Uterus (tissue), 4 donors: ENCODE data around the gene SLC17A5. TPM values are rescaled to one million over a fixed set of nuclear protein-coding genes. Genes with fewer than 3 reads are reported as not detected.
"Not testable (repeated sequence)": the region's sequence is repeated elsewhere in the genome, so short reads cannot be mapped to it uniquely, and the experiment has no call there.

Experiments used
- DNase-seq, 2 donors: peaks; one replicate each; pipeline ENCODE4 v3.0.0-alpha.2; 2019 to 2020
- H3K27ac ChIP-seq, 2 donors: fragments of 200-600 bp; sonication (generic); 1 replicate in 1 of 2; 2 replicates in 1 of 2; pipeline ENCODE4 v1.5.1; 2016 to 2018
- H3K27me3 ChIP-seq, 2 donors: fragments of 200-600 bp; sonication (generic); one replicate each; pipeline ENCODE4 v1.5.1; 2018 to 2019; ENCODE audit warnings: control low read depth in 1 of 2
- H3K36me3 ChIP-seq, 2 donors: fragments of 200-600 bp; sonication (generic); one replicate each; pipeline ENCODE4 v1.5.1; 2019; ENCODE audit warnings: control low read depth in 1 of 2
- H3K4me1 ChIP-seq, 2 donors: fragments of 200-600 bp; sonication (generic); one replicate each; pipeline ENCODE4 v1.5.1; 2018 to 2019; ENCODE audit warnings: control low read depth in 1 of 2
- H3K4me3 ChIP-seq, 2 donors: fragments of 200-600 bp; sonication (generic); 1 replicate in 1 of 2; 2 replicates in 1 of 2; pipeline ENCODE4 v1.5.1; 2018 to 2019; ENCODE audit warnings: mild to moderate bottlenecking in 1 of 2
- H3K9me3 ChIP-seq, 2 donors: fragments of 200-600 bp; sonication (generic); one replicate each; pipeline ENCODE4 v1.5.1; 2019; ENCODE audit warnings: control low read depth in 1 of 2
- CTCF ChIP-seq, 4 experiments: fragments of 200-600 bp in 2 of 4; fragments of 450-650 bp in 2 of 4; sonication (generic) in 2 of 4; IDR thresholded peaks; one replicate each; pipeline ENCODE4 v1.5.1; 2016 to 2019; ENCODE audit warnings: antibody characterized with exemption in 4 of 4, mild to moderate bottlenecking in 2 of 4, moderate library complexity in 1 of 4
- POLR2A ChIP-seq, 2 donors: fragments of 450-650 bp; IDR thresholded peaks; one replicate each; pipeline ENCODE4 v1.6.1; 2016; ENCODE audit warnings: antibody characterized with exemption in 2 of 2, mild to moderate bottlenecking in 1 of 2, moderate library complexity in 1 of 2
- intact Hi-C: fragments of 100-400 bp; cut with DNase I; formaldehyde crosslinking; loops from one replicate; pipeline ENCODE4 v1.15.1; 2023; ENCODE audit warnings: low total_unique reads
- total RNA-seq, 4 donors: library from RNA; depleted of rRNA in 3 of 4; stranded (reverse); fragments of >200 nt in 3 of 4; gene quantifications; one replicate each; pipeline versions ENCODE4 v1.1.0 to v1.2.4, GENCODE V29; 2014 to 2023
- donor health status: DM: yes; HTN: yes; CAD: no.

The SLC17A5 gene
- total RNA-seq, 4 donors from 2014 or later: 3.6 to 27.4 (median 11.6) TPM

- Histone ChIP-seq H3K9me3 (no peaks in the 10 kb centered on the region), H3K4me1 (no peaks in the 10 kb centered on the region), H3K4me3 (no peak overlapping the region), H3K36me3 (no peaks in the 10 kb centered on the region), H3K27ac (no peak overlapping the region), H3K27me3 (no peaks in the 10 kb centered on the region)
- DNase-seq: no peak
- TF ChIP-seq CTCF (IDR thresholded peaks at IDR 0.05) (no peak), POLR2A (IDR thresholded peaks at IDR 0.05) (no peak)
- intact Hi-C loops: no loop called here
These were observed 36.3 kb upstream of the SLC17A5 start for GRCh38 chr6:73690056-73690455.

- no peak overlapping the region for H3K4me3 ChIP-seq
- H3K4me1 ChIP-seq: no peaks in the 10 kb centered on the region
- no peaks in the 10 kb centered on the region for H3K9me3 ChIP-seq
- intact Hi-C loops: no loop called here
- H3K36me3 ChIP-seq: no peaks in the 10 kb centered on the region
- no peaks in the 10 kb centered on the region for H3K27me3 ChIP-seq
- no peak for DNase-seq
- TF ChIP-seq POLR2A (IDR thresholded peaks at IDR 0.05) (no peak), CTCF (IDR thresholded peaks at IDR 0.05) (no peak)
- H3K27ac ChIP-seq: no peak overlapping the region
These were observed 34.6 kb upstream of the SLC17A5 start for GRCh38 chr6:73688351-73688750.

- H3K9me3 ChIP-seq, H3K4me3 ChIP-seq, H3K36me3 ChIP-seq, H3K4me1 ChIP-seq, H3K27me3 ChIP-seq, DNase-seq, H3K27ac ChIP-seq, intact Hi-C loops: not testable (repeated sequence)
These were observed 29.8 kb upstream of the SLC17A5 start for GRCh38 chr6:73683574-73683973.

GRCh38 chr6:73680289-73680918 lies 26.6 kb upstream of the SLC17A5 start:
- Histone ChIP-seq H3K27ac (no peak overlapping the region), H3K36me3 (no peaks in the 10 kb centered on the region), H3K4me3 (no peak overlapping the region), H3K27me3 (no peaks in the 10 kb centered on the region), H3K9me3 (no peaks in the 10 kb centered on the region), H3K4me1 (no peaks in the 10 kb centered on the region)
- no peak for DNase-seq
- intact Hi-C loops: no loop called here
- no peak for TF ChIP-seq CTCF (IDR thresholded peaks at IDR 0.05)
- no peak for TF ChIP-seq POLR2A (IDR thresholded peaks at IDR 0.05)

GRCh38 chr6:73679846-73680245 lies 26.1 kb upstream of the SLC17A5 start:
- not testable (repeated sequence) for H3K27me3 ChIP-seq, H3K36me3 ChIP-seq, DNase-seq, H3K27ac ChIP-seq, H3K4me3 ChIP-seq, H3K9me3 ChIP-seq, H3K4me1 ChIP-seq
- intact Hi-C loops: loop anchor here (5.0 kb wide), 1 partner anchor 52 kb away; no protein-coding TSS in a partner anchor

- no peak for TF ChIP-seq POLR2A (IDR thresholded peaks at IDR 0.05)
- no peak for TF ChIP-seq CTCF (IDR thresholded peaks at IDR 0.05)
- H3K4me3 ChIP-seq: no peak overlapping the region
- intact Hi-C loops: loop anchor here (5.0 kb wide), 1 partner anchor 53 kb away; no protein-coding TSS in a partner anchor
These were observed 25.2 kb upstream of the SLC17A5 start for GRCh38 chr6:73679009-73679408.

More at GRCh38 chr6:73679009-73679408, 25.2 kb upstream of the SLC17A5 start:
- H3K27me3 ChIP-seq: no peaks in the 10 kb centered on the region
- no peaks in the 10 kb centered on the region for H3K9me3 ChIP-seq
- no peaks in the 10 kb centered on the region for H3K4me1 ChIP-seq
- no peaks in the 10 kb centered on the region for H3K36me3 ChIP-seq
- DNase-seq: no peak
- no peak overlapping the region for H3K27ac ChIP-seq
